ENCODE measurements around the gene OASL. TPM values are rescaled to one million over a fixed set of nuclear protein-coding genes. Genes with fewer than 3 reads are reported as not detected.

Gene OASL
- total RNA-seq, 1 experiment from 2014 or later: 1.7 TPM

- no peaks in the 10 kb centered on the region for H3F3A ChIP-seq (ENCODE audit: insufficient read depth, low read depth)
- POLR2A ChIA-PET (ENCODE audit: unreplicated experiment): no interaction called here
- no TSS peak for BruUV-seq (replicated peaks)
Observed at GRCh38 chr12:121010860-121011259, 28.2 kb downstream of the OASL start.

GRCh38 chr12:121009741-121010140 lies 29.3 kb downstream of the OASL start:
- Histone ChIP-seq H4K20me1 (ENCODE audit: insufficient read depth) (no peaks in the 10 kb centered on the region), H3K9me3 (ENCODE audit: insufficient read depth, low read depth) (no peaks in the 10 kb centered on the region), H3K27me3 (ENCODE audit: insufficient read depth, low read depth) (no peaks in the 10 kb centered on the region), H3K4me3 (no peak overlapping the region), H3K4me2 (no peak overlapping the region), H3K79me2 (ENCODE audit: low read depth) (peaks cover 2% of the 10 kb centered on the region), H3K27ac (no peak overlapping the region), H3K9me2 (ENCODE audit: insufficient read depth) (no peaks in the 10 kb centered on the region), H2AFZ (no peak overlapping the region), H3K4me1 (replicated peaks; ENCODE audit: insufficient read depth) (no peaks in the 10 kb centered on the region; the same call in 1 of the 2 replicates), H3K36me3 (ENCODE audit: low read depth) (peaks cover 13% of the 10 kb centered on the region; the same call in 1 of the 2 replicates), H3F3A (ENCODE audit: insufficient read depth, low read depth) (0 out of 2 replicates have a peak, but pooled peaks cover 3% of the 10 kb centered on the region)
- POLR2A ChIA-PET (ENCODE audit: unreplicated experiment): interaction anchor here (0.7 kb wide), 1 partner anchor 9 kb away, joined by 4 read pairs; no protein-coding TSS in a partner anchor
- DNase-seq: peak in 1 of 2 experiments; percentile 40
- BruUV-seq (replicated peaks): no TSS peak
- TF ChIP-seq EZH2 (IDR thresholded peaks at IDR 0.05; ENCODE audit: low read depth) (no peak), CTCF (conservative IDR thresholded peaks at IDR 0.05) (peak; percentile 71)
- intact Hi-C loops (cut with micrococcal nuclease; ENCODE audit: unreplicated experiment): loop anchor here (2.0 to 10.0 kb wide), 3 partner anchors 85 to 427 kb away; no protein-coding TSS in a partner anchor
- CTCF ChIA-PET: interaction anchor here (1.0 kb wide), 1 partner anchor 427 kb away, joined by 4 read pairs; no protein-coding TSS in a partner anchor

More at GRCh38 chr12:121010860-121011259, 28.2 kb downstream of the OASL start:
- Histone ChIP-seq H2AFZ (no peak overlapping the region), H3K27me3 (ENCODE audit: insufficient read depth, low read depth) (no peaks in the 10 kb centered on the region), H3K27ac (no peak overlapping the region), H3K79me2 (ENCODE audit: low read depth) (peaks cover 13% of the 10 kb centered on the region), H3K9me2 (ENCODE audit: insufficient read depth) (no peaks in the 10 kb centered on the region), H3K4me3 (no peak overlapping the region), H3K36me3 (ENCODE audit: low read depth) (peaks cover 13% of the 10 kb centered on the region; the same call in 1 of the 2 replicates), H4K20me1 (ENCODE audit: insufficient read depth) (no peaks in the 10 kb centered on the region), H3K9me3 (ENCODE audit: insufficient read depth, low read depth) (no peaks in the 10 kb centered on the region), H3K4me1 (replicated peaks; ENCODE audit: insufficient read depth) (no peaks in the 10 kb centered on the region; the same call in 1 of the 2 replicates), H3K4me2 (no peak overlapping the region)
- CTCF ChIA-PET: no interaction called here
- no peak for TF ChIP-seq EZH2 (IDR thresholded peaks at IDR 0.05; ENCODE audit: low read depth)
- no peak for TF ChIP-seq CTCF (conservative IDR thresholded peaks at IDR 0.05)
- no peak for DNase-seq
- intact Hi-C loops (cut with micrococcal nuclease; ENCODE audit: unreplicated experiment): no loop called here

- Histone ChIP-seq H4K20me1 (ENCODE audit: insufficient read depth) (no peaks in the 10 kb centered on the region), H2AFZ (no peak overlapping the region), H3K9me3 (ENCODE audit: insufficient read depth, low read depth) (no peaks in the 10 kb centered on the region), H3K9me2 (ENCODE audit: insufficient read depth) (no peaks in the 10 kb centered on the region), H3K36me3 (ENCODE audit: low read depth) (peaks cover 13% of the 10 kb centered on the region; the same call in 1 of the 2 replicates), H3K4me2 (no peak overlapping the region), H3K79me2 (ENCODE audit: low read depth) (no peaks in the 10 kb centered on the region), H3K27ac (no peak overlapping the region), H3K4me1 (replicated peaks; ENCODE audit: insufficient read depth) (no peaks in the 10 kb centered on the region), H3K4me3 (no peak overlapping the region), H3K27me3 (ENCODE audit: insufficient read depth, low read depth) (no peaks in the 10 kb centered on the region), H3F3A (ENCODE audit: insufficient read depth, low read depth) (0 out of 2 replicates have a peak, but pooled peaks cover 3% of the 10 kb centered on the region)
- ChIA-PET CTCF (no interaction called here), POLR2A (ENCODE audit: unreplicated experiment) (no interaction called here)
- DNase-seq: no peak
- BruUV-seq (replicated peaks): no TSS peak
- intact Hi-C loops (cut with micrococcal nuclease; ENCODE audit: unreplicated experiment): loop anchor here (2.0 to 10.0 kb wide), 3 partner anchors 86 to 426 kb away; no protein-coding TSS in a partner anchor
- TF ChIP-seq EZH2 (IDR thresholded peaks at IDR 0.05; ENCODE audit: low read depth) (no peak), CTCF (conservative IDR thresholded peaks at IDR 0.05) (no peak)
Observed at GRCh38 chr12:121008347-121009098, 30.5 kb downstream of the OASL start.
